Activated gamma-delta T cell treated with anti-CD3 and anti-CD28 coated beads, Interleukin-2, amount 50 U/mL, for 16 hours (primary cell): ENCODE measurements around the gene SMS.

Experiments
- DNase-seq: peaks from one replicate; pipeline ENCODE4 v3.0.0-alpha.2; 2020; ENCODE audit warnings: low read depth

The SMS gene

DNA sequence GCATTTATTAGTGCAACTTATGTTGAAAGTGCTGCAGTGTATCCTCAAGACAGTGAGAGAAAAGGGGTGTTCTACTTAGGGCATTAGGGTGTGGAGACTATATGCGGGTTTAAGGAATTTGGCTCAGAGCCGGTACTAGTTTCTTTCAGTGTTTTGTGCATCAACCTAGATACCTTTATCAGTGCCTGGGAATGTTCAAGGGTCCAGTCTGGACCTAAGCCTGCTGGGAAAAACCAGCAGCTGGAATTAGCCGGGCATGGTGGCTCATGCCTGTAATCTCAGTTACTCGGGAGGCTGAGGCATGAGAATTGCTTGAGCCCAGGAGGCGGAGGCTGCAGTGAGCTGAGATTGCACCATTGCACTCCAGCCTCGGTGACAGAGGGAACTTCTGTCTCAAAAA is 99.0 kb downstream of the SMS start:
- no peak for DNase-seq

DNA sequence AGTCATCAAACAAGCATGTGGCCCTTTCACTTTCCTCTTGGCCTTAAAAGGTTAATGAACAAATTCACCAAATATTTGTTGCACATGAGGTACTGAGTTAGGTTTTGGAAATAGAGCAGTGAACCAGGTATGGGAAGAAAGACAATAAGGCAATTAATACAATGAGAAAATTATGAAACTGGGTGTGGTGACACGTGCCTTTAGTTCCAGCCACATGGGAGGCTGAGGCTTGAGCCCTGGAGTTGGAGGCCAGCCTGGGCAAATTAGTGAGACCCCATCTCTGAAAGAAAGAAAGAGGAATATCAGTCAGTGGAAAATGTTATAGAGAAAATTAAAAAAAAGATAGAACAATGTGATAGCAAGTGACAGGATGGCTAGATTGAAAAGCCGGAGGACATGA is 99.7 kb downstream of the SMS start:
- no peak for DNase-seq

DNA sequence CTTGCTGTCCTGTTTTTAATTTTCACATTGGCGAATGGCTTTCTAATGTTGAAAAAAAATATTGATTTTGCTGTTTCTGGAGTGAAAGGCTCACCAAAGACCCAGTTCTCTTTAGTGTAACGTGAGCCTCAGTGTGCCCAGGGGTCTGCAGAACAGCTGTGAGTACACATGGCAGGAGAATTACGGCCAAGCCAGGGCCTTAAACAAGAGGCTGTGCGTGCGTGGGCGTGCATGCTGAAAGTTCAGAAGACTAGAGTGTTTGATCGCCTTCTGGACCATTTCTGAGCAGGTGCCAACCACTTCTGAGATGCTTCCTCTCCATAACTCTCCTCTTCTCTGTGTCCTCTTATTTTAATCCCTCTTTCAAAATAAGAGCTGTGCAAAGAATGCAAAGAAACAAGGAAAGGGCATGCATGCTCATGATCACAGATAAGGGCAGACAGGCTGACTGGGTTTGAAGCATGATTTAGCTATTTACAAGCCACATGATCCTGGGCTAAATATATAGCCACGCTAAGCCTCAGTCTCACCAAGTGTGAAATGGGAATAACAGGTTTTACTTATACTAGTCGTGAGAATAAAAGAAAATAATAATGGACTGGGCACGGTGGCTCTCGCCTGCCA is 101.5 kb downstream of the SMS start:
- no peak for DNase-seq

DNA sequence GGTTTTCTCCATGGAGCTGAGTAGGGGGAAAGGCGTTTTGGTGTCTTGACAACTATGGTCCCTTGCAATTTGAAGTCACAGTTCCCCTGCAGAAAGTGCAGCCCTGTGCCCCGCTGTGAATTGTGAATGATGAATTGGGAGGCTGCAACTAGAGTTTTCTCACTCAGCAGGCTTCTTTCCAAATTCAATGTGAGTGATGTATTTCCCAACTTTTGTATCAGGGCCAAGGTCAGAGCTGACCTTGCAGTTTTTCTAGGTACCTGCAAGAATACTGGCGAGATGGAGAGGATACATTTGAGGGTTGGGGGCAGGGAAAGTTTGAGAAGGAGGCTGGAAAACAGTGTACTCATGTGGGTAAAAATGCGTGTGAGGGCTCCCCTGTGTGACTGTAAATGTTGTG is 103.4 kb downstream of the SMS start:
- DNase-seq: no peak
